Activated CD8-positive, alpha-beta memory T cell treated with anti-CD3 and anti-CD28 coated beads, Interleukin-2, amount 10 ng/mL, durations not matched to agents 7 days and 5 days (primary cell): ENCODE results near the gene CCDC24. TPM values are rescaled to one million over a fixed set of nuclear protein-coding genes. Genes with fewer than 3 reads are reported as not detected.

Source experiments
- ATAC-seq: fragments of 150-1000 bp; cut with Tn5 transposase; one replicate; pipeline ENCODE4 v1.10.0; 2021; ENCODE audit warnings: moderate library complexity
- CTCF ChIA-PET: fragments of 350-600 bp; sonication (Branson Sonifier 250); formaldehyde crosslinking; loops from one replicate; lab custom pipeline; 2021; ENCODE audit warnings: antibody characterized with exemption; lab: Charles Lee
- DNase-seq: peaks from one replicate; pipeline ENCODE4 v3.0.0-alpha.2; 2020
- H3K27ac Mint-ChIP-seq: one replicate; pipeline ENCODE4 v1.8.0; 2021; ENCODE audit warnings: mild to moderate bottlenecking, mixed read lengths
- H3K27me3 Mint-ChIP-seq: one replicate; pipeline ENCODE4 v1.8.0; 2021; ENCODE audit warnings: mixed read lengths
- H3K36me3 Mint-ChIP-seq: one replicate; pipeline ENCODE4 v1.8.0; 2021; ENCODE audit warnings: mild to moderate bottlenecking, mixed read lengths
- H3K4me1 Mint-ChIP-seq: one replicate; pipeline ENCODE4 v1.8.0; 2021; ENCODE audit warnings: mixed read lengths
- H3K4me3 Mint-ChIP-seq: one replicate; pipeline ENCODE4 v1.8.0; 2021; ENCODE audit warnings: mild to moderate bottlenecking, moderate library complexity, mixed read lengths
- H3K9me3 Mint-ChIP-seq: one replicate; pipeline ENCODE4 v1.8.0; 2022; ENCODE audit warnings: low read depth, mixed read lengths
- total RNA-seq, 2 experiments: library from RNA; stranded (reverse); gene quantifications; one replicate each; pipeline ENCODE4 v1.2.3, GENCODE V29; 2021

Gene CCDC24
- total RNA-seq, 2 experiments from 2014 or later, result 1.3 to 1.5 TPM

GRCh38 chr1:43969746-43970466 lies 21.5 kb upstream of the CCDC24 start, which contains the start of gene DPH2:
DPH2 (plus strand) TSS chr1:43970010; CDS start chr1:43970176, 166 bp downstream.
- Mint-ChIP-seq H3K4me3 (peak within 1 kb of the TSS; percentile 89), H3K27ac (peak within 1 kb of the TSS; percentile 82), H3K9me3 (no peaks in the 10 kb centered on the region), H3K27me3 (no peaks in the 10 kb centered on the region), H3K36me3 (peaks cover 6% of the 10 kb centered on the region), H3K4me1 (peaks cover 31% of the 10 kb centered on the region)
- peak; percentile 99 for DNase-seq
- ATAC-seq, result peak; percentile 89
- CTCF ChIA-PET, result interaction anchor here (0.6 to 5.4 kb wide), 6 partner anchors 23 to 207 kb away, joined by 3 to 30 read pairs (median 4); partner anchors contain the start of gene IPO13

DNA sequence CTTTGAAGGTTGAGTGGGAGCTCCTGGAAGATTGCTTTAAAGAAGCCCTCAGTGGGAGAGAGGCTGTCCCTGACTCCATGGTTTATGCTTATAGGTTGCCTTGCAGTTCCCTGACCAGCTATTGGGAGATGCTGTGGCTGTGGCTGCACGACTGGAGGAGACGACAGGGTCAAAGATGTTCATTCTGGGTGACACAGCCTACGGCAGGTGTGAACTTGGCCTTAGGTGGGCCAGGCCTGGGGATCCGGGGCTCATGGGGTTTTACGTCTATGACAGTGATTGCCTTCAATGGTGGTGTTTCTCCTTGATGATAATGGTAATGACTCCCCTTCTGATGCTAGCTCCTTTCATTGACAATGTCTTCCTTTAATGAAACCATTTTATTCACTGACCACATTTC lies 20.9 kb upstream of the CCDC24 start:
- Mint-ChIP-seq H3K4me3 (peak overlapping the region; percentile 89), H3K9me3 (no peaks in the 10 kb centered on the region), H3K4me1 (peaks cover 31% of the 10 kb centered on the region), H3K36me3 (peaks cover 6% of the 10 kb centered on the region), H3K27me3 (no peaks in the 10 kb centered on the region), H3K27ac (peak overlapping the region; percentile 82)
- CTCF ChIA-PET, result interaction anchor here (0.8 to 5.4 kb wide), 4 partner anchors 24 to 207 kb away, joined by 3 to 30 read pairs (median 4); partner anchors contain the start of gene IPO13
- DNase-seq (no peak), ATAC-seq (no peak)

DNA sequence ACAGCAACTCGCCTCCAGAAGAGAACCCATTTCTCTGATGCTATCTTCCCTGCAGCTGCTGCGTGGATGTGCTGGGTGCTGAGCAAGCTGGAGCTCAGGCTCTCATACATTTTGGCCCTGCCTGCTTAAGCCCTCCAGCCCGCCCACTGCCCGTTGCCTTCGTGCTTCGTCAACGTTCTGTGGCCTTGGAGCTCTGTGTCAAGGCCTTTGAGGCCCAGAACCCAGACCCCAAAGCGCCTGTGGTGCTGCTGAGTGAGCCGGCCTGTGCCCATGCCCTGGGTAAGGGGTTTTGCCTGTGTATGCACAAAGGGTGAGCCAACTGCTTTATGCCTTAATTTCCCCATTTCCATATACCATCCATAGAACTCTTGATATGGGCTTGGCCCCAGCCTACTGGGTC lies 20.5 kb upstream of the CCDC24 start:
- H3K27ac Mint-ChIP-seq, result peak overlapping the region; percentile 41
- H3K36me3 Mint-ChIP-seq, result peaks cover 6% of the 10 kb centered on the region
- no peak for ATAC-seq
- no peaks in the 10 kb centered on the region for H3K27me3 Mint-ChIP-seq
- no peaks in the 10 kb centered on the region for H3K9me3 Mint-ChIP-seq
- peak overlapping the region; percentile 89 for H3K4me3 Mint-ChIP-seq
- CTCF ChIA-PET, result interaction anchor here (0.8 to 5.4 kb wide), 3 partner anchors 25 to 208 kb away, joined by 3 to 30 read pairs (median 4); partner anchors contain the start of gene IPO13
- no peak for DNase-seq
- peaks cover 33% of the 10 kb centered on the region for H3K4me1 Mint-ChIP-seq

- CTCF ChIA-PET, result interaction anchor here (1.5 to 5.4 kb wide), 2 partner anchors 25 to 208 kb away, joined by 4 to 30 read pairs; partner anchors contain the start of gene IPO13
- H3K36me3 Mint-ChIP-seq, result peaks cover 9% of the 10 kb centered on the region
- ATAC-seq, result no peak
Observed at GRCh38 chr1:43971336-43971980, 19.9 kb upstream of the CCDC24 start.

DNA sequence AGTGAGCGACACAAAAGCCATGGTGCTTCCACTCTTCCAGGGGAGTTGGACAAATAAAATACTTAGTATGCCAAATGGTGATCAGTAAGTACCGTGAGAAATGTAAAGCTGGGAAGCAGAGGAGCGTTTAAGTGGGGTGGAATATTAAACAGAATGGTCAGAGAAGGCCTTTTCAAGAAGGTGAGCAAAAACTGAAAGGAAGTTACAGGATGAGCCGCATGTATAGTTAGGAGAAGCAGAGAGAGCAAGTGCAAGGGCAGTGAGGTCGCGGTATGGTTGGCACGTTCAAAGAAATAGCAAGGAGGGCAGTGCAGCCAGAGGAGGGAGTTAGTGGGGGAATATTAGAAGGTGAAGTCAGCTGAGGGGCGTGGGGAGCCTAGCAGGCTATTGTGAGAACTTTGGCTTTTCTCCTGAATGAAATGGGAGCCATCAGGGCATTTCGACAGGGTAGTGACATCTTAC lies 17.4 kb upstream of the CCDC24 start:
- Mint-ChIP-seq H3K36me3 (peaks cover 22% of the 10 kb centered on the region), H3K27ac (peak overlapping the region; percentile 90), H3K4me1 (peaks cover 61% of the 10 kb centered on the region), H3K9me3 (no peaks in the 10 kb centered on the region), H3K4me3 (peak overlapping the region; percentile 83), H3K27me3 (no peaks in the 10 kb centered on the region)
- ATAC-seq (no peak), DNase-seq (no peak)
- CTCF ChIA-PET, result interaction anchor here (1.1 to 5.4 kb wide), 3 partner anchors 28 to 39 kb away, joined by 3 to 30 read pairs (median 10); partner anchors contain the start of gene IPO13

More at GRCh38 chr1:43971336-43971980, 19.9 kb upstream of the CCDC24 start:
- peak overlapping the region; percentile 89 for H3K4me3 Mint-ChIP-seq
- no peak for DNase-seq
- no peak overlapping the region for H3K27ac Mint-ChIP-seq
- no peaks in the 10 kb centered on the region for H3K27me3 Mint-ChIP-seq
- peaks cover 39% of the 10 kb centered on the region for H3K4me1 Mint-ChIP-seq
- H3K9me3 Mint-ChIP-seq, result no peaks in the 10 kb centered on the region

DNA sequence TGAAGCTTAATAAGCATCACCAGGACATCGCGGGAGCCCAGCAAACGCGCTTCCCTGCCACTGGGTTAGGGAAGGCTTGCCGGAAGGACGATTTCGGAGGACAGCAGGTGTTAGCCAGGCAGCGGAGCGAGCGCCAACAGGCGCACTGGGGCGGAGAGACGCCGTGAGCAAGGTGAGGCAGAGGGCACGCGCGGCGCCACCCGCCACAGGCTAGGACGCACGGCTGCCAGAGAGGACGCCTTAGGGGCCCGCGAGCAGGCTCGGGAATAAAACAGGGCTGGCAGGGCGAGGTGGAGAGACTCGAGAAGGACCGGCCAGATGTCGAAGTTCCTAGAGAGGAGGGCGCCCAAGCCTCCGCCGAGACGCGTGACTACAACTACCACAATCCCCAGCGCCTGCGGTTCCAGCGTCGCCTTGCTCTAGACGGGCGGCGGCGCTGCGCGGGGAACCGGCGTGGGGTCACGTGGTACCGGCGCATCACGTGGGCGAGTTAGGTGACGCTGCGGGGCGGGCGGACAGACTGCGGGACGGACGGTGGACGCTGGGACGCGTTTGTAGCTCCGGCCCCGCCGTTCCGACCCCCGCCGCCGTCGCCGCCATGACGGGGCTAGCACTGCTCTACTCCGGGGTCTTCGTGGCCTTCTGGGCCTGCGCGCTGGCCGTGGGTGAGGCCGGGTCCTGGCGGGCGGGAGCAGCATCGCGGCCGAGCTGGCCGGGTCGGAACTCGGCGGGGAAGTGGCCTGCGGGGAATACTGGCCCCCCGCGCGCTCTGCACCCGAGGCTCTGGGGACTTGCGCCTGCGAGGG lies 16.8 kb upstream of the CCDC24 start, which contains the start of gene ATP6V0B:
TSS of gene ATP6V0B (plus strand) at position 518 of the 806 bp plus-strand sequence. CDS start at position 599, 81 bp downstream.
- ATAC-seq, result peak; percentile 75
- CTCF ChIA-PET, result interaction anchor here (1.0 to 2.4 kb wide), 8 partner anchors 14 to 211 kb away, joined by 3 to 10 read pairs (median 4); partner anchors contain the start of gene CCDC24
- Mint-ChIP-seq H3K4me1 (peaks cover 56% of the 10 kb centered on the region), H3K4me3 (peak within 1 kb of the TSS; percentile 83), H3K36me3 (peaks cover 22% of the 10 kb centered on the region), H3K9me3 (no peaks in the 10 kb centered on the region), H3K27ac (peak within 1 kb of the TSS; percentile 90), H3K27me3 (no peaks in the 10 kb centered on the region)
- peak; percentile 97 for DNase-seq

- H3K27me3 Mint-ChIP-seq, result no peaks in the 10 kb centered on the region
- CTCF ChIA-PET, result interaction anchor here (1.0 to 2.4 kb wide), 7 partner anchors 13 to 212 kb away, joined by 3 to 10 read pairs (median 5); partner anchors contain the start of gene CCDC24
- peak overlapping the region; percentile 83 for H3K4me3 Mint-ChIP-seq
- H3K36me3 Mint-ChIP-seq, result peaks cover 24% of the 10 kb centered on the region
- DNase-seq (peak; percentile 51), ATAC-seq (no peak)
- peak overlapping the region; percentile 90 for H3K27ac Mint-ChIP-seq
- peaks cover 58% of the 10 kb centered on the region for H3K4me1 Mint-ChIP-seq
- H3K9me3 Mint-ChIP-seq, result no peaks in the 10 kb centered on the region
Observed at GRCh38 chr1:43975249-43975961, 16.0 kb upstream of the CCDC24 start.

- no peak for ATAC-seq
- peak overlapping the region; percentile 90 for H3K27ac Mint-ChIP-seq
Observed at GRCh38 chr1:43976045-43976444, 15.4 kb upstream of the CCDC24 start.

GRCh38 chr1:43976890-43977289 lies 14.5 kb upstream of the CCDC24 start:
- ATAC-seq, result no peak
- H3K4me3 Mint-ChIP-seq, result peak overlapping the region; percentile 83
- H3K27ac Mint-ChIP-seq, result no peak overlapping the region
- H3K36me3 Mint-ChIP-seq, result peaks cover 24% of the 10 kb centered on the region
- no peak for DNase-seq
- H3K4me1 Mint-ChIP-seq, result peaks cover 53% of the 10 kb centered on the region
- no peaks in the 10 kb centered on the region for H3K9me3 Mint-ChIP-seq
- no peaks in the 10 kb centered on the region for H3K27me3 Mint-ChIP-seq
- CTCF ChIA-PET, result no interaction called here

More at GRCh38 chr1:43976045-43976444, 15.4 kb upstream of the CCDC24 start:
- CTCF ChIA-PET, result interaction anchor here (1.7 to 2.4 kb wide), 4 partner anchors 15 to 213 kb away, joined by 5 to 10 read pairs (median 7); partner anchors contain the start of gene CCDC24
- peaks cover 56% of the 10 kb centered on the region for H3K4me1 Mint-ChIP-seq
- DNase-seq, result no peak
- no peaks in the 10 kb centered on the region for H3K9me3 Mint-ChIP-seq
- peaks cover 24% of the 10 kb centered on the region for H3K36me3 Mint-ChIP-seq
- H3K4me3 Mint-ChIP-seq, result peak overlapping the region; percentile 83
- H3K27me3 Mint-ChIP-seq, result no peaks in the 10 kb centered on the region

- H3K27ac Mint-ChIP-seq, result no peak overlapping the region
- CTCF ChIA-PET, result interaction anchor here (1.1 kb wide), 1 partner anchor 31 kb away, joined by 4 read pairs; the partner anchor contains the start of gene IPO13
- no peaks in the 10 kb centered on the region for H3K9me3 Mint-ChIP-seq
- H3K36me3 Mint-ChIP-seq, result peaks cover 20% of the 10 kb centered on the region
- ATAC-seq (no peak), DNase-seq (no peak)
- peaks cover 53% of the 10 kb centered on the region for H3K4me1 Mint-ChIP-seq
- peak overlapping the region; percentile 73 for H3K4me3 Mint-ChIP-seq
- no peaks in the 10 kb centered on the region for H3K27me3 Mint-ChIP-seq
Observed at GRCh38 chr1:43977376-43978263, 13.8 kb upstream of the CCDC24 start.

- no peak for DNase-seq
- no peaks in the 10 kb centered on the region for H3K9me3 Mint-ChIP-seq
Observed at GRCh38 chr1:43978264-43978550, 13.2 kb upstream of the CCDC24 start.

More at GRCh38 chr1:43978264-43978550, 13.2 kb upstream of the CCDC24 start:
- CTCF ChIA-PET, result interaction anchor here (1.1 kb wide), 1 partner anchor 31 kb away, joined by 4 read pairs; the partner anchor contains the start of gene IPO13
- no peak for ATAC-seq
- Mint-ChIP-seq H3K27ac (no peak overlapping the region), H3K27me3 (no peaks in the 10 kb centered on the region), H3K36me3 (peaks cover 19% of the 10 kb centered on the region), H3K4me3 (peak overlapping the region; percentile 73), H3K4me1 (peaks cover 53% of the 10 kb centered on the region)
